ENCODE data around the gene PRR29.
A peak's percentile ranks its signal among the peaks of the same experiment; 100 is the strongest.
"Not testable (repeated sequence)": the region's sequence is repeated elsewhere in the genome, so short reads cannot be mapped to it uniquely, and the experiment has no call there.

The PRR29 gene

DNA sequence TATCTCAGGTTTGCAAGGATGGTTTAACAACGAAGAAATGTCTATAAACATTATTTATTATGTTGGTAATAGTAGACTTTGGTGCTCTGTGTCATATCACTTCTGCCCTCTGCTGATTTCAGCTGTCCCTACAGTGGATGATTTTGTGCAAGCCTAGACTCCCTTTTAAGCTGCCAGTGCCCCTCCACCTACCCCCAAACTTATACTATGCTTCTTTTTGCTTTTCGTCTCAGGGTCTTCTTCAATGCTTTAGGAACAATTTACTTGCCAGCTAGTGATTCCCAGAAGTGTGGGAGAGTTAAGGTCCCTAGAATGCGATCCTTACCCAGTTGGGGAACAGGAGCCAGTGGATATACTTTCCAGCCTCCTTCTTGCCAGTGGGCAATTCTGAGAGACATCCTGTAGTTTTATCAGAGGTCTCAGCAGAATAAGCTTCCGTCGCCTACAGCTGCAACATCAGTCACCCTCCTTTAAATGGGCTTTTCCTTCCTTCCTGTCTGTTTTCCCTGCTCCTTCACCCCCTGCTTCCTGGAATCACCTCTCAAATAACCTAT is 18.2 kb downstream of the PRR29 start:
- no peak for DNase-seq (ENCODE audit: low read depth)
- H3K4me3 ChIP-seq (replicated peaks; ENCODE audit: low read depth, low read length) = no peak overlapping the region
- TF ChIP-seq, protein P1, sequence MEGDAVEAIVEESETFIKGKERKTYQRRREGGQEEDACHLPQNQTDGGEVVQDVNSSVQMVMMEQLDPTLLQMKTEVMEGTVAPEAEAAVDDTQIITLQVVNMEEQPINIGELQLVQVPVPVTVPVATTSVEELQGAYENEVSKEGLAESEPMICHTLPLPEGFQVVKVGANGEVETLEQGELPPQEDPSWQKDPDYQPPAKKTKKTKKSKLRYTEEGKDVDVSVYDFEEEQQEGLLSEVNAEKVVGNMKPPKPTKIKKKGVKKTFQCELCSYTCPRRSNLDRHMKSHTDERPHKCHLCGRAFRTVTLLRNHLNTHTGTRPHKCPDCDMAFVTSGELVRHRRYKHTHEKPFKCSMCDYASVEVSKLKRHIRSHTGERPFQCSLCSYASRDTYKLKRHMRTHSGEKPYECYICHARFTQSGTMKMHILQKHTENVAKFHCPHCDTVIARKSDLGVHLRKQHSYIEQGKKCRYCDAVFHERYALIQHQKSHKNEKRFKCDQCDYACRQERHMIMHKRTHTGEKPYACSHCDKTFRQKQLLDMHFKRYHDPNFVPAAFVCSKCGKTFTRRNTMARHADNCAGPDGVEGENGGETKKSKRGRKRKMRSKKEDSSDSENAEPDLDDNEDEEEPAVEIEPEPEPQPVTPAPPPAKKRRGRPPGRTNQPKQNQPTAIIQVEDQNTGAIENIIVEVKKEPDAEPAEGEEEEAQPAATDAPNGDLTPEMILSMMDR (IDR thresholded peaks at IDR 0.05; ENCODE audit: low read length, missing control alignments) = peak; percentile 18

DNA sequence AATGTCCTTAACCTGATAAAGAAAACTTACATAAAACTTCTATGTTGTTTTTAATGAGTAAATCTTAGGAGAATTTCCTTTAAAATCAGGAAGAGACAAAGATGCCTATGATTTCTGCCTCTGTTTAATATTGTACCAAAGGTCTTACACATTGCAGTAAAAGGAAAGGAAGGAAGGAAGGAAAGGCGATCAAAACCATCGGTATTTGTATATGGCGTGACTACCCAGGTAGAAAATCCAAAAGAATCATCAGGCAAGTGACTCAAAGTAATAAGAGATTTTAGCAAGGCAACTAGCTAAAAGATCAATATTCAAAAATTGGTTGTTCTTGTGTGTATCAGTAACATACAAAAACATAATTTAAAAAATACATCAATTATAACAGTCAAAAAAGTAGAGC is 18.8 kb downstream of the PRR29 start:
- H3K4me3 ChIP-seq (replicated peaks; ENCODE audit: low read depth, low read length) = no peak overlapping the region
- TF ChIP-seq, protein P1 (IDR thresholded peaks at IDR 0.05; ENCODE audit: low read length, missing control alignments) = no peak
- no peak for DNase-seq (ENCODE audit: low read depth)

DNA sequence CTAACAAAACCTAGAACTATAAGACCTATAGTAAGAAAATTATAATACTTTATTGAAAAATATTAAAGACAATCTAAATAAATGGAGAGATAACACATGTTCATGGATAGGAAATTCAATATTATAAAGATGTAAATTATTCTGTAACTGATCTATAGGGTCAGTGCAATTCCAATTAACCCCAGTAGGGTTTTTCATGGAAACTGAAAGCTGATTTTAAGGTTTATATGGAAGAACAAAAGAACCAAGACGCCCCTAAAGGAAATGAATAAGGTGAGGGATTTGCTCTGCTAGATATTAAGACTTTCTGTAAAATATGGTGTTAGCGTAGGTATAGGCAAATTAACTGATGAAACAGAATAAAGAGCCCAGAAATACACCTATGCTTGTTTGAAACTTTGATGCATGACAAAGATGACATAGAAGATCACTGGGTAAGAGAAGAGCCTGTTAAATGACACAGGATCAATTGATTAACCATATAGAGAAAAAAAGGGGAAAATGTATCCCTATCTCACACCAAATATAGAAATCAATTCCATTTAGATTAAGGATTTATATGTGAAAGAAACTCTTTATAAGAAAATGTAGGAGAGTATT is 19.3 kb downstream of the PRR29 start:
- no peak overlapping the region for H3K4me3 ChIP-seq (replicated peaks; ENCODE audit: low read depth, low read length)
- TF ChIP-seq, protein P1 (IDR thresholded peaks at IDR 0.05; ENCODE audit: low read length, missing control alignments) = peak; percentile 24
- no peak for DNase-seq (ENCODE audit: low read depth)

DNA sequence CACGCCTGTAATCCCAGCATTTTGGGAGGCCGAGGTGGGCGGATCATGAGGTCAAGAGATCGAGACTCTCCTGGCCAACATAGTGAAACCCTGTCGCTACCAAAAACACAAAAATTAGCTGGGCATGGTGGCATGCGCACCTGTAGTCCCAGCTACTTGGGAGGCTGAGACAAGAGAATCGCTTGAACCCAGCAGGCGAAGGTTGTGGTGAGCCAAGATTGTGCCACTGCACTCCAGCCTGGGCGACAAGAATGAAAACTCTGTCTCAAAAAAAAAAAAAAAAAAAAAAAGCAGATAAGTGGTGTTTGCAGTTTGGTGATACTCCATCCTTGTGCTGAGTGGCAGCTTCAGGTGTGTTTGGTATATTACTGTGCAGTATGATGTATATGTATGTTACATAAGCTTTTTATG is 21.4 kb downstream of the PRR29 start:
- H3K4me3 ChIP-seq (replicated peaks; ENCODE audit: low read depth, low read length); DNase-seq (ENCODE audit: low read depth): not testable (repeated sequence)

DNA sequence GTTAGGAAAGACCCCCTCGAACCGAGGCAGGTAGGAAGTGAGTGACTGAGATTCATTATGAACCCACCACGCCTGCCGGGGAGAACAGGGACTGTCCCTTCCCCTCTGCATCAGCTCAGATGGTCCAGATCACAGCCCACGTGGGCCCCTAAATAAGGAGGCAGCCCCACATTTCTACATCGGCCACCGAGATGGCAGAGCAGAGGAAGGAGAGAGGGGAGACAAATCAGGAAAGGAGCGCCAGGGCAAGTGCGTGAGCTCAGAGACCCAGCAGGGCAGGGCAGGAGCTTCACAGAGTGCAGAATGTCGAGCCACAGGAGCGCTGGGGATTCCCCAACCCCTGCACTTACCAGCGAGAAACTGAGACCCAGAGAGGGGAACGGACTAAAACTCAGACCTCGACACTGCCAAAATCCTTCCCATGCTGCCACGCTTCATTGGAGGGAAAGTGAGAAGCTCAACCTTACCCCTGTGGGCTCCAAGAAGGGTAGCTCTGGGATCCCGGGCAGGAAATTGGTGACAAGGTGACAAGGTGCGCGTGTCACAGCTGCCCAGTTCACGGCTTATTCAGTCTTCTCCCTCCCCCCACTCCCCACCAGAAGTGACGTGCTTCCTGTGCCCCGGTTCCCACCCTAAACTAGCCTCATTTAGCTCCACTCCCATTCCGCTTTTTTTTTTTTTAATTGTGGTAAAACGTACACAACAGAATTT is 22.1 kb downstream of the PRR29 start, which contains the start of gene ICAM2:
ICAM2 (minus strand) TSS at position 578 of the 711 bp plus-strand sequence. CDS start 13,942 bp downstream, outside the sequence.
- TF ChIP-seq, protein P1 (IDR thresholded peaks at IDR 0.05; ENCODE audit: low read length, missing control alignments) = no peak
- no peak within 1 kb of the TSS for H3K4me3 ChIP-seq (replicated peaks; ENCODE audit: low read depth, low read length)
- no peak for DNase-seq (ENCODE audit: low read depth)

DNA sequence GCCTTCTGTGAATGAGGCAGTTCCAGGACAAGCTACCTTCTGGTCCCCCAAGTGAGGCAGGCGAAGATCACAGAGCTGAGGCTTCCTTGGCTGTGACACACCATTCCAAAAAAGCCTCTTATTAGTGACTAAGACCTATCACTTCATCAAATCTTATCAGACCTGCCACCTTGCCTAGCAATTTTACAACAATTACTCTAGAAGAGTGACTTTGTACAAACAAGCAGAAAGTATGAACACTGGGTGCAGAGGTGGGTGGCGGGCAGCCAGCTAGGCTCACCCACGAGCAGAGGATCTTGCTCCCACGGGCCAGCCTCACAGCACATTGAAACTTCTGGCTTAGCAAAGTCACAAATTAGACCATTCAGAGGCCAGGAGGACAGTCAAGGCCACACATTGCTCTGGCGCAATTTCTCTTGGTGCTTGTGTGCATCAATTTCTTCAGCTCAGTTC is 24.5 kb downstream of the PRR29 start:
- TF ChIP-seq, protein P1 (IDR thresholded peaks at IDR 0.05; ENCODE audit: low read length, missing control alignments) = no peak
- no peak for DNase-seq (ENCODE audit: low read depth)
- H3K4me3 ChIP-seq (replicated peaks; ENCODE audit: low read depth, low read length) = no peak overlapping the region

DNA sequence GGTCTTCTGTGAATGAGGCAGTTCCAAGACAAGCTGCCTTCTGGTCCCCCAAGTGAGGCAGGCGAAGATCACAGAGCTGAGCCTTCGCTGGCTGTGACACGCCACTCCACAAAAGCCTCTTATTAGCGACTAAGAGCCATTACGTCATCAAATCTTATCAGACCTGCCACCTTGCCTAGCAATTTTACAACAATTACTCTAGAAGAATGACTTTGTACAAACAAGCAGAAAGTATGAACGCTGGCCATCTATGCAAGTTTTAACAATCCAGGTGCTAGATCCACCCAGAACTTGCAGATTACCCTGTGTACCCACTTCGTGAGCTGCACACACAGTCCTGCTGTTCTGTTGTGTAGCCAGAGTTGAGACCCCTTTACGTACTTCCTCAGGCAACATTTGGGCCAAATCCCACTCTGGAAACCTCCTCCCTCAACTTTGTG is 26.1 kb downstream of the PRR29 start:
- TF ChIP-seq, protein P1 (IDR thresholded peaks at IDR 0.05; ENCODE audit: low read length, missing control alignments) = no peak
- no peak for DNase-seq (ENCODE audit: low read depth)
- no peak overlapping the region for H3K4me3 ChIP-seq (replicated peaks; ENCODE audit: low read depth, low read length)
